T1000 (cell line): ENCODE results near the gene TMEM217.

Experiments used
- DNase-seq: peaks from one replicate; lab custom pipeline; 2025; ENCODE audit warnings: mixed read lengths; lab: John Stamatoyannopoulos, UW

Gene TMEM217

GRCh38 chr6:37280162-37280887, 22.4 kb upstream of the TMEM217 start:
- no peak for DNase-seq

DNA sequence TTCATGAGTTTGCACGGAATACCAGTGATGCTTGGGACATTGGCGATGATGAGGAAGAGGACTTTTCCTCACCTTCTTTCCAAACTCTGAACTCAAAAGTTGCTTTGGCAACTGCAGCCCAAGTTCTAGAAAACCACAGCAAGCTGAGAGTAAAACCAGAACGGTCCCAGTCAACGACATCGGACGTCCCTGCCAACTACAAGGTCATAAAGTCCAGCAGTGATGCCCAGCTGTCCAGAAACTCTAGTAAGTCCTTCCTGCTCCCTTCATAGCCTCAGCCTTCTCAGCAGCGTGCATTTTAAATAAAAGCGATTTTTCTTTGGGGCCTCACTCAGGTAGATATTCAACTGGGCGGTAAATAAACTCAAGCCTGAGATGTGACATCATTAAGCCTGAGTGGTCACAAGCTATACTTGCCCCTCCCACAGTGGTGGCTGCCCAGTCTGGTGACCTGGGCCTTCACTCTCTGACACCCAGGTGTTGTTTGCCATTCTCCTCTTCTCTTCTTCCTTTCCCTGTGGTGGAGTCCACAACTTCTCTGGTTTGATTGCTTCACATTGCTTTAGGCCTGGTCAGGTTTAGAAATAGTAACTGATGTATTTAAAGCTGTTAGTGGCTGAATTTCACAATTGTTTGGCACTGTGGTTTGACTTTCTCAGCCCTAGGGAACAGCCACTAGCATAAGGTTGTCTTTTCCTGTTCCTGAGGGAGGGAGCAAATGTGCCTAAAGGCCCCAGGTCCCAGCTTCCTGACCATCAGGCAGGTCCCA, 21.6 kb upstream of the TMEM217 start:
- DNase-seq: no peak

DNA sequence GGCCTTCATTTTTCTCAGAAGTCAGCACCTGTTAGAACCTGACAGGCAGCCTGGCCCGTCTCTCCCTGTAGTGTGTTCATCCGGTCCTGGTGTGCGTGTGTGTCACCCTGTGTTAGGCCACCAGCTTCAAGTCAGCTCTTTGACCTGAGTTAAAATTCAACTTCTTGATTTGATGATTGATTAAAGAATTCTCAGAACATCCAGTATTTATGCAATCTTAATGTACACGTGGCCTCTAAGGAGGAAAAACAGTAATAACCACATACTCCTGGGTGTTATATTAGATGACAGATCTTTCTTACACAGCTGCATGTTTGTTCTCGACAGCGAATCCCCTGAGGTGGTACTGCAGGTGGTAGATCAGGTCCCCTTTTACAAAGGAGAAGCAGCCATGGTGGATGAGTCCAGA, 19.1 kb upstream of the TMEM217 start:
- DNase-seq: no peak

- DNase-seq: no peak
Observed at GRCh38 chr6:37275350-37275749, 17.4 kb upstream of the TMEM217 start.

DNA sequence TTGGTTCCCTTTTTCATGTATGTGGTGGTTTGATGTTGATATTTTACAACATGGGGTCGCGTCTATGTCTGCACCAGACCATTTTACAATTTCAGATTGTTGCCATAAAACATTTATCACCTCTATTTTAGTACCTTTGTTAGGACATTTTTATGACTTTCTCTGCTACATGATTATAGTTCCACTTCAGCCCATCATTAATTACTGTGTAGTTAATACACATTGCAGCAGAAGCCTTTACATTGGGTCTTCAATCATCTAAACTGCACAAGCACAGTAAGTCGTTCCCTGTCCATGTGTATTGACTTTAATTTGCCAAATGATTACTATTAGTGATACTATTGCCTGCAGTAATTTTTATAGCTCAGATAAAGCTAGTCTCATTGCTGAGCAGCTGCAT, 15.7 kb upstream of the TMEM217 start:
- DNase-seq: no peak

DNA sequence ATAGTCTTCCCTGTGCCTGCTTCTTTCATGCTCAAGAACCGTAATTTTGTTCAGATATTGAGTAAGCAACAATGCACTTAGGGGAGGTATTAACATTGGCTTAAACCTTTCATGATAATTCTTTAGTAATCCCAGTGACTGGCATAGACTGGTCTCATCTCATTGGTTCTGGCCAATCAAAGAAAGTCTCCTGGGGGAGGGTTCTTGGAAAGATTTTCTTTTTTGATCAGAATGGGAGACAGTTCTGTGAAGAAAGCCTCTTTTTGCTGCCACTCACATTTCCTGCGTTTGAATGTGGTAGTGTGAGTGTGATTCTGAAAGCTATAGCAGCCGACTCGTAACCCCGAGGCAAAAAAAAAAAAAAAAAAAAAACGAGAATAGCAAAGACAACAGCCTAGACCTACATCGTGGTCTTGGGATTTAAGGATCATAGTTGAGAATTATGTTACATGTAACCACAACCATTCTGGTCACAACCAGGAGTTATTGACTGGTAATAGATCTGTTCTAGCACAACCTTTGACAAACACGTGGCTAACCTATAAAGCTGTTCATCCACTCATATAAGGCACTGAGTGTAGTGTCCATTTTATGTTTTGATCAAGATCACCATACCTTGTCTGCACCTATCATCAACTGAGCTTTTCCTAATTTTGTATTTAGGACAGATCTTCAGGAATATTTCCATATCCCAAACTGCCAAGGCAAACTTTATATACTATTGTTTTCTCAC, 15.1 kb upstream of the TMEM217 start:
- no peak for DNase-seq

DNA sequence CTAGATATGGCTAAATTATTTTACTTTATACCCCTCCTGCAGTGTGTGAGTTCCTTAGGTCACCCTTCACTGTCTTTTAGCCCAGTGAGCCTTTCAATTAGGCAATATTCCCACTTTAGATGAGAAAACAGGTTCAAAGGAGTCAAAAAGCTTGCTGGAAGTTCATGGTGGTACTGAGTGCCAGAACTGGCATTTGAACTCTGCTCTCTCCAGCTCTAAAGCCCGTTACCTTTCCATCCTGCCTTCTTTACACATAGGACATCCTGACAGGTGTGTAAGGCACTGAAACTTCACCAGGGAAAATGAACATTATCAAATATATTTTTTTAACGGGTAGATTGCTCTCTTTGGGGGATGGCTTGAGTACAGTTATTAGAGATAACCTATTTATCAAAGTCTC, 11.2 kb upstream of the TMEM217 start:
- no peak for DNase-seq

DNA sequence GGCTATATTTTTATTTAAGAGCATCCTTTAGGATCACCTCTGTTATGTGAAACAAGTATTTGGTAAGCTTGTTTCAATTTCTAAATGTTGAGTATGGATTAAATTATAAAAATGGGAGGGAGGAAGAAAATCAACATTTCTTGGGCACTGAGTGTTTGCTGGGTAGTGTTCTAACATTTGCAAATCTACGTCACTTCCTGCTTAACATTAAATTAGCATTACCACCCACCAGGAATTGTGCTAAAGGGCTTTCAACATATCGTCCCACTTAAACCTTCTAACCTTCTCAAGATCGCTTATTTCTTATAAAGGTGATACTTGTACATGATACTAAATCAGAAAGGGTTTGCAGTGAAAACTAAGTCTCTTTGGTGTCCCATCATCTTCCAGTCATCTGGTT, 7.9 kb upstream of the TMEM217 start:
- DNase-seq: no peak

GRCh38 chr6:37265001-37265400, 7.1 kb upstream of the TMEM217 start:
- no peak for DNase-seq

GRCh38 chr6:37262446-37263026, 4.6 kb upstream of the TMEM217 start:
- DNase-seq: no peak

DNA sequence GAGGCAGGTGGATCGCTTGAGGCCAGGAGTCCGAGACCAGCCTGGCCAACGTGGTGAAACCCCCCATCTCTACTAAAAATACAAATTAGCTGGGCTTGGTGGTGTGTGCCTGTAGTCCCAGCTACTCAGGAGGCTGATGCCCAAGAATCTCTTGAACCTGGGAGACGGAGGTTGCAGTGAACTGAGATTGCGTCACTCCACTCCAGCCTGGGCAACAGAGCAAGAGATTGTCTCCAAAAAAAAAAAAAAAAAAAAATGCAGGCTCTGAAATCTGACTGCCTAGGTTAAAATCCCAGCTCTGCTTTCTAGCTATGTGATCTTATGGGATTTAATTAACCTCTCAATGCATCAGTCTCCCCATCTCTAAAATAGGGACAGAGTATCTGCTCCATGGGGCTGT, 3.3 kb upstream of the TMEM217 start:
- no peak for DNase-seq

- no peak for DNase-seq
Observed at GRCh38 chr6:37260444-37260843, 2.5 kb upstream of the TMEM217 start.

DNA sequence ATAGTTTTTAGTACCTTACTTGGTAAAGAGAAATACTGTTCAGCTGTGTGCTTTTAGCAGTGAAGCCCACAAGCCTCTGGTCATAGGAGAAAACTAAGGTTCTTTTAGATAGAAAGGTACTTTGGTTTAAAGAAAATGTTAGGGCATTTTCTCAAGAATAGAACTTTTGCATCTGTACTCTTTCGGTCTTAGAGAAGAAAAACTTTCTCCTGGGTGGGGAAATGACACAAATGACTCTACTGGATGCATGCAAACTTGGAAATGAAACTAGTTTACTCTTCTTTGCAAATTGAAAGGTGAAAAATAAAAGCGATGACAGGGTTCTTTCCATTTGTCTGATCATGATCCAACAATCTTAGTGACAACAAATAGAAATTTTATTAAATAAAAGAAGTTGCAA, 2.1 kb upstream of the TMEM217 start:
- DNase-seq: no peak

DNA sequence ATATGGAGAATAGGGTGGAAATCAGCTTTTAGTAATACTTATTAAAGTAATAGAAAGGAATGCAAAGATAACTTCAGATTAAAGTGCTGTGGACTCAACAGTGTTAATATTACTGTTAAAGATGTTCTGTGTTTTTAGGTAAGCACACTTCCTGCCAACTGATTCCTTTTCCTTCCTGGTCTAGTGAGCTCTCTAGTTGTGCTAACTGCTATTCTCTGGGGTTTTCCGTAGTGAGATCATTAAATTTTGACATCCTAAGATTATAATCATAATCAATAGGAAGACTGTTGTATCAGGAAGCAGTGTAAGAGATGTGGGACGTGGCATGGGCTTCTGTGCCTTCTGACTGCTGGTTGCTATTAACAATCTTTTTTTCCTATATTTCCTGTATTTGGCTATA, 1.2 kb upstream of the TMEM217 start:
- no peak for DNase-seq

DNA sequence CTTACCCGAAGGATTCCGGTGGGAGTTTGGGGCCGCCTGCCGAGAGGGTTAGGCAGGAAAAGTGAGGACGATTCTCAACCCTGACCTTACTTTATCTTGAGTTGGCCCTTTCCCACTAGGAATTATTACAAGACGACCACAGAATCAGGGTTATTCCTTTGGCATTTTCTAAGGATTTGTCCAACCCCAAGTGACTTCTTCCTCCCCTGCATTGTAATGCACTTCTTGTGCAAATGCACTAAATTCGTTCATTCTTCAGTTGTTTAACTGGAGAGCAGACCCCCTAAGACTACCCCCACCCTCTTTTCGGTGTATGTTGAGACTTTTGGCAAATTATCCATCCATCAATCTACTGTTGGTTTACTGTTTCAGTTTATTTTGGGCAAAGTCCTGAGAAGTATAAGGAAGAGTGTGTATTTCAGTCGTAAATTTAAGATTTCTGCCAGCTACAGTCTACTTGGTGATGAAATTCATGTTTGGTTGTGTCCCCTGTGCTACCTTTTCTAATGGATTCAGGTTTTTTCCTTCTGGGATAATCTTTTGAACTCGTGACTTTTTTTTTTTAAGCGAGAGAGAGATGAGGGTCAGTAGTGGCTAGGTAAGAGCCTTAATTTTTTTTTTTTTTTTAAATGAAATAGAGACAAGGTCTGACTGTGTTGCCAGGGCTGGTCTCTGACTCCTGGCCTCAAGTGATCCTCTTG, 611 bp upstream of the TMEM217 start:
- no peak for DNase-seq

GRCh38 chr6:37257320-37257633, 667 bp downstream of the TMEM217 start:
- DNase-seq: no peak

- DNase-seq: no peak
Observed at GRCh38 chr6:37256692-37257319, 1.1 kb downstream of the TMEM217 start.

DNA sequence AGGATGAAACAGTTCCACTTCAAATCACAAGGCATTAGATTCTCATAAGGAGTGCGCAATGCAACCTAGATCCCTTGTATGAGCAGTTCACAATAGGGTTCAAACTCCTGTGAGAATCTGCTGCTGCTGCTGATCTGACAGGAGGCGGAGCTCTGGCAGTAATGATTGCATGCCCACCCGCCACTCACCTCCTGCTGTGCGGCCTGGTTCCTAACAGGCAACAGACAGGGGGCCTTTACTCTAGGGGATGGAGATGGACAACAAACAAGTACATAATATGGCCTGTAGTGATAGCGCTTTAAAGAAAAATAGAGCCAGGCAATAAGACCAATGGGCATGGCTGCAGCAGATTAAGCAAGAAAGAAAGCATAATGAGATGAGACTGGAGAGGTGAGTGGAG, 3.1 kb downstream of the TMEM217 start:
- no peak for DNase-seq

DNA sequence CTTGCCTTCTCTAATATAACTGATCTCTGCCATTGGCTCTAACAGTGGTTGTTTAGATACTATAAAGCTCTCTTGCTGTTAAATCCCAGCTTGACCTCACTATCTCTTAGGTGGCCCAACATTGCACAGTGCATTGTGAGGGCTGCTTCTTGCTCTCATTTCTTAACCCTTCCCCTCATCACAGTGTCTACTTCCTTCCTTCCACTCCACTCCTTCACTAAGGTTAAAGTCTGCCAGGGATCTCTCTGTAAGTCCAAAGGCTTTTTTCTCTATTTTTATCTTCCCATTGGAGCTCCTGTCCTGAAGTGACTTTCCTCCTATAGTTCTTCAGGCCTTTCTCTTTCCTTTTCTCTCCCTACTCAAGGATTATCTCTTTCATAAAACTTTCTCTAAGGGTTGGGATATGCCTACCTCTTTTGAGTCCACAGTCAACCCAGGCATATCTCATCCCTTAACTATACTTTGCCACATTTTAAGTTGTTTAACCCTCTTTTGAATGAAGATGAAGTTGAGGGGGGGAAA, 4.4 kb downstream of the TMEM217 start:
- no peak for DNase-seq

DNA sequence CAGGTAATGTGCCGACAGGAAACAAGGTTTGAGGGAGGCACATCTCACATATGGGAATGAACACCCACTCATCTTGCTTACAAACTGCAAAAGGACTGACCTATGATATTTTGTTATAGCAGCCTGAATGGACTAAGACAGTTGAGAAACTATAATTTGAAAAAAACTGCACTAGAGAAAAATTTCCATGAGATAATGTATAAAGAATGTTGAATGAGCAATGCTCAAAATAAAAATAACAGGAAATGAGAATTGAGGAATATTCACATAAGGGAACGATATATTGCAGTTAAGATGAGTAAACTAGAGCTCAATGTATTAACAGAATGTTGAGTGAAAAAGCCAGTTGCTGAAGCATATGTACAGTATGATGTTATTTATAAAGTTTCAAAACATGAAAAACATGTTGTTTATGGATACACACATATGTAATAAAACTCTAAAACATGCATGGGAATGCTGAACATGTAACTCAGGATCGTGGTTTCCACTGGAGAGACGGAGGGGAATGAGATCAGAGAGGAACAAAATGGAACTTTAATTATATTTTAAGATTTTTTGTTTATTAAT, 6.6 kb downstream of the TMEM217 start:
- DNase-seq: no peak
